Muscle layer of duodenum (tissue), 2 donors: ENCODE measurements around the gene IL4I1.
A peak's percentile ranks its signal among the peaks of the same experiment; 100 is the strongest.

Experiments
- H3K27ac ChIP-seq: one replicate; pipeline ENCODE4 v1.7.0; 2013; ENCODE audit warnings: mild to moderate bottlenecking, low read length
- H3K27me3 ChIP-seq: one replicate; pipeline ENCODE4 v1.7.0; 2013; ENCODE audit warnings: low read depth, mild to moderate bottlenecking, control low read depth, low read length
- H3K36me3 ChIP-seq, 2 donors: one replicate each; pipeline ENCODE4 v1.7.0; 2013; ENCODE audit warnings: low read length in 2 of 2, control low read depth in 1 of 2, mild to moderate bottlenecking in 1 of 2; ENCODE audit not compliant: insufficient read depth in 2 of 2, control insufficient read depth in 1 of 2
- H3K4me1 ChIP-seq, 2 donors: one replicate each; pipeline ENCODE4 v1.7.0; 2013; ENCODE audit warnings: low read length in 2 of 2, mild to moderate bottlenecking in 2 of 2, control low read depth in 1 of 2, moderate library complexity in 1 of 2; ENCODE audit not compliant: insufficient read depth in 2 of 2, control insufficient read depth in 1 of 2
- H3K4me3 ChIP-seq, 2 donors: one replicate each; pipeline ENCODE4 v1.7.0; 2013; ENCODE audit warnings: low read length in 2 of 2, low read depth in 1 of 2, mild to moderate bottlenecking in 1 of 2
- H3K9me3 ChIP-seq, 2 donors: one replicate each; pipeline ENCODE4 v1.7.0; 2013; ENCODE audit warnings: low read length in 2 of 2, control low read depth in 1 of 2, mild to moderate bottlenecking in 1 of 2; ENCODE audit not compliant: control insufficient read depth in 1 of 2
- donor health status: healthy.

IL4I1 gene

GRCh38 chr19:49890349-49891311 is 6.1 kb downstream of the IL4I1 start:
- peaks cover 0 to 9% of the 10 kb centered on the region in 2 donors for H3K4me1 ChIP-seq
- peak overlapping the region in 1 of 2 donors; percentile 41 for H3K4me3 ChIP-seq
- H3K9me3 ChIP-seq: no peaks in the 10 kb centered on the region
- peaks cover 0 to 19% of the 10 kb centered on the region in 2 donors for H3K36me3 ChIP-seq
- H3K27me3 ChIP-seq: no peaks in the 10 kb centered on the region
- H3K27ac ChIP-seq: no peak overlapping the region

- Histone ChIP-seq H3K4me3 (peak overlapping the region in 1 of 2 donors; percentile 41), H3K4me1 (peaks cover 0 to 9% of the 10 kb centered on the region in 2 donors), H3K27ac (no peak overlapping the region), H3K9me3 (no peaks in the 10 kb centered on the region), H3K27me3 (no peaks in the 10 kb centered on the region), H3K36me3 (peaks cover 2 to 22% of the 10 kb centered on the region in 2 donors)
These were observed 6.9 kb downstream of the IL4I1 start for GRCh38 chr19:49889687-49890348.

GRCh38 chr19:49889038-49889686 is 7.5 kb downstream of the IL4I1 start:
- Histone ChIP-seq H3K9me3 (no peaks in the 10 kb centered on the region), H3K4me1 (peaks cover 0 to 9% of the 10 kb centered on the region in 2 donors), H3K27me3 (no peaks in the 10 kb centered on the region), H3K36me3 (peaks cover 9 to 28% of the 10 kb centered on the region in 2 donors), H3K4me3 (no peak overlapping the region), H3K27ac (no peak overlapping the region)

GRCh38 chr19:49888510-49888824 is 8.2 kb downstream of the IL4I1 start:
- Histone ChIP-seq H3K9me3 (no peaks in the 10 kb centered on the region), H3K36me3 (peaks cover 16 to 35% of the 10 kb centered on the region in 2 donors), H3K27ac (no peak overlapping the region), H3K4me3 (no peak overlapping the region), H3K27me3 (no peaks in the 10 kb centered on the region), H3K4me1 (peaks cover 0 to 9% of the 10 kb centered on the region in 2 donors)

GRCh38 chr19:49887665-49888509 is 8.8 kb downstream of the IL4I1 start:
- H3K4me3 ChIP-seq: no peak overlapping the region
- H3K27me3 ChIP-seq: no peaks in the 10 kb centered on the region
- peaks cover 0 to 9% of the 10 kb centered on the region in 2 donors for H3K4me1 ChIP-seq
- no peak overlapping the region for H3K27ac ChIP-seq
- H3K36me3 ChIP-seq: peaks cover 22 to 41% of the 10 kb centered on the region in 2 donors
- H3K9me3 ChIP-seq: no peaks in the 10 kb centered on the region

GRCh38 chr19:49887037-49887664 is 9.5 kb downstream of the IL4I1 start:
- H3K4me1 ChIP-seq: peaks cover 0 to 9% of the 10 kb centered on the region in 2 donors
- H3K4me3 ChIP-seq: no peak overlapping the region
- H3K27me3 ChIP-seq: no peaks in the 10 kb centered on the region
- H3K36me3 ChIP-seq: peaks cover 28 to 48% of the 10 kb centered on the region in 2 donors
- no peak overlapping the region for H3K27ac ChIP-seq
- H3K9me3 ChIP-seq: no peaks in the 10 kb centered on the region

- Histone ChIP-seq H3K36me3 (peaks cover 48 to 72% of the 10 kb centered on the region in 2 donors), H3K9me3 (no peaks in the 10 kb centered on the region), H3K4me3 (no peak overlapping the region), H3K27me3 (no peaks in the 10 kb centered on the region), H3K27ac (no peak overlapping the region), H3K4me1 (peaks cover 0 to 2% of the 10 kb centered on the region in 2 donors)
These were observed 11.9 kb downstream of the IL4I1 start for GRCh38 chr19:49884760-49885159.

GRCh38 chr19:49884109-49884508 is 12.6 kb downstream of the IL4I1 start:
- Histone ChIP-seq H3K27ac (no peak overlapping the region), H3K9me3 (no peaks in the 10 kb centered on the region), H3K27me3 (no peaks in the 10 kb centered on the region), H3K4me3 (no peak overlapping the region), H3K36me3 (peaks cover 48 to 78% of the 10 kb centered on the region in 2 donors), H3K4me1 (no peaks in the 10 kb centered on the region)

- no peak overlapping the region for H3K27ac ChIP-seq
- H3K4me1 ChIP-seq: peaks cover 6 to 10% of the 10 kb centered on the region in 2 donors
- no peak overlapping the region for H3K4me3 ChIP-seq
- H3K27me3 ChIP-seq: no peaks in the 10 kb centered on the region
- H3K36me3 ChIP-seq: peaks cover 48 to 76% of the 10 kb centered on the region in 2 donors
- no peaks in the 10 kb centered on the region for H3K9me3 ChIP-seq
These were observed 13.6 kb downstream of the IL4I1 start for GRCh38 chr19:49883094-49883493.

GRCh38 chr19:49882643-49883042 is 14.0 kb downstream of the IL4I1 start:
- peaks cover 6 to 13% of the 10 kb centered on the region in 2 donors for H3K4me1 ChIP-seq
- H3K4me3 ChIP-seq: no peak overlapping the region
- H3K27ac ChIP-seq: no peak overlapping the region
- no peaks in the 10 kb centered on the region for H3K27me3 ChIP-seq
- peaks cover 48 to 73% of the 10 kb centered on the region in 2 donors for H3K36me3 ChIP-seq
- no peaks in the 10 kb centered on the region for H3K9me3 ChIP-seq
